ENCODE results near the gene TACC3.

TACC3 gene

DNA sequence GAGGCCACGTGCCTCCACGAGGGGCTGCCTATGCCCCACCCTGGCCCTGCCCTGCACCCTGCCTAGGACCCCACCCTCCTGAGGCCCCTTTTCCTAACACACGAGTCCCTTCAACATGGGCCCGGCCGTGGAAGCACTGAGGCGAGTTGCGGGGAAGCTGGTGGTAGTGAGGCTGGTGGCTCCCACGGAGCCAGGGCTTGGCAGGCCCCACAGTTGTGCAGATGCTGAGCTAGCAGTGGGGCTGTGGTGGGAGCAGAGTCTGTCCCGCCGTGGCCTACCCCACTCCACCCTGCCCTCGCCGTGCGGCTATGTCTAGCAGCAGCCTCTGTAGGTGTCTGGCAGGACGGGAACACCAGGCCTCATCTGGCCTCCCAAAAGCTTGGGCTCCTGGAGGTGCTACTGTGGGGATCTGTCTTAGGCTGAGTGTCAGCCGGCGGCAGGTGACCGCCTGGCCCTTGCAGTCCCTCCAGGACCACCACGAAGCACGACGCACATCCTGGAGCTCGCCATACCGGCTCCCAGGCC lies 18.8 kb downstream of the TACC3 start:
- H3K4me1 ChIP-seq (ENCODE audit: control insufficient read depth, insufficient read depth, low read length) = no peaks in the 10 kb centered on the region
- H3K9me3 ChIP-seq (ENCODE audit: control insufficient read depth, insufficient read depth, low read depth, low read length) = peaks cover 17% of the 10 kb centered on the region
- H3K27me3 ChIP-seq (ENCODE audit: control insufficient read depth, insufficient read depth, low read length) = no peaks in the 10 kb centered on the region
- no peak overlapping the region for H3K27ac ChIP-seq (ENCODE audit: low read depth, low read length)
- H3K36me3 ChIP-seq (ENCODE audit: control insufficient read depth, insufficient read depth, low read length) = peaks cover 97% of the 10 kb centered on the region
- no peak overlapping the region for H3K4me3 ChIP-seq (ENCODE audit: low read depth, low read length)
- no peak overlapping the region for H3K9ac ChIP-seq (ENCODE audit: low read length)

DNA sequence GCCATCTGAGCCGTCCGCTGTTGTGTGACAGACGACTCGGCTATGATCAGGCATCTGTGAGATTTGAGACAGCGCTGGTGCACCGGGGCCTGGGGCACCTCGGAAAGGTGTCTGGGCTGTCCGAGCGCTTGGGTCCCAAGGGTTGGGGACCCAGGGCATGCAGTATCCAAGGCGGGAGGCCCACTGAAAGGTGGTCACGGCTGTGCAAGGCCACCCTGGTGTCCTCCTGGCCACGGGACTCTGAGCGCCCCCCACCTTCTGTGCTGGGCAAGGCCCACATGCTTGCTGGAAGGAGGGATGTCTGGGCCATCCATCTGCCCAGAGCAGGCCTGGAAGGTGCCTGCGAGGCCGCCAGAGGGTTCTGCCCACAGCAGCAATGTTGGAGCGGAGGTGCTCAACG lies 19.9 kb downstream of the TACC3 start:
- no peaks in the 10 kb centered on the region for H3K27me3 ChIP-seq (ENCODE audit: control insufficient read depth, insufficient read depth, low read length)
- H3K9ac ChIP-seq (ENCODE audit: low read length) = no peak overlapping the region
- no peak overlapping the region for H3K27ac ChIP-seq (ENCODE audit: low read depth, low read length)
- H3K4me1 ChIP-seq (ENCODE audit: control insufficient read depth, insufficient read depth, low read length) = no peaks in the 10 kb centered on the region
- peaks cover 88% of the 10 kb centered on the region for H3K36me3 ChIP-seq (ENCODE audit: control insufficient read depth, insufficient read depth, low read length)
- no peak overlapping the region for H3K4me3 ChIP-seq (ENCODE audit: low read depth, low read length)
- H3K9me3 ChIP-seq (ENCODE audit: control insufficient read depth, insufficient read depth, low read depth, low read length) = peaks cover 17% of the 10 kb centered on the region

DNA sequence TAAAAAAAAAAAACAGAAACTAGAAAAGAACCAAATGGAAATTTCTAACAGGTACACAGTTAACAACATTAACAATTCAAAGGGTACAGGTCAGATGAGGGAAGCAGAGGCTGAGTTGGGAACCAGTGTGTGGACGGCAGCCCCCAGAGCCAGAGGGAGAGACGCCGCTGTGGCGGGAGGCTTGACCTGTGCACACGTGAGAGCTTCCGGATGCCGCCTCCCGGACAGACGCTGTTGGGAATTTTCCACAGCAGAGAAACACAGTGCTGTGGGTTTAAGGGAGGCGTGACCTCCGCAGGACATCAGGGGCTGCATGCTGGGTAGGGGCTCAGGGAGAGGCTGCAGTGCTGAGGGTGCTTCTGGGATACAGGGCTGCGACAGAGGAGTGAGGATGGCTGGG lies 22.2 kb downstream of the TACC3 start:
- Histone ChIP-seq H3K9me3 (ENCODE audit: control insufficient read depth, insufficient read depth, low read depth, low read length) (no peaks in the 10 kb centered on the region), H3K27me3 (ENCODE audit: control insufficient read depth, insufficient read depth, low read length) (0 out of 2 replicates have a peak, but pooled peaks cover 2% of the 10 kb centered on the region), H3K36me3 (ENCODE audit: control insufficient read depth, insufficient read depth, low read length) (peaks cover 65% of the 10 kb centered on the region), H3K27ac (ENCODE audit: low read depth, low read length) (no peak overlapping the region), H3K4me3 (ENCODE audit: low read depth, low read length) (no peak overlapping the region), H3K9ac (ENCODE audit: low read length) (no peak overlapping the region), H3K4me1 (ENCODE audit: control insufficient read depth, insufficient read depth, low read length) (0 out of 2 replicates have a peak, but pooled peaks cover 5% of the 10 kb centered on the region)

DNA sequence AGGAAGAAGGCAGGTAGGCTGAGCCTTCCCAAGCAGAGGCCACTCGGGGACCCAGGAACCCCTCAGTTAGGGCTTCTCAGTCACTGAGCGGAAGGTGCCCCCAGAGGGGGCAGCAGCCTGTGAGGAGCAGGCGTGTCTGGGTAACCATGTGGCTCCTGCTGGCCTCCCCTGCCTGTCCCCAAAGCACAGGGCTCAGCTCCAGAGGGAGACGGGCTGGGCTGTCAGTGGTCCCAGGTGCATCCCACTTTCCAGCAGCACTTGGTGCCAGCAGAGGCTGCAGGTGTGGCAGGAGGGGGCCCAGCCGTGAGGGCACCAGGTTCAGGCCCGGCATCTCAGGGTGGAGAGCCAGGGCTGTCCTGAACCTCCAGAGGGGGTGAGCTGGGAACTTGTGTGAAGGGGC lies 22.7 kb downstream of the TACC3 start:
- Histone ChIP-seq H3K9ac (ENCODE audit: low read length) (no peak overlapping the region), H3K36me3 (ENCODE audit: control insufficient read depth, insufficient read depth, low read length) (peaks cover 61% of the 10 kb centered on the region), H3K27me3 (ENCODE audit: control insufficient read depth, insufficient read depth, low read length) (0 out of 2 replicates have a peak, but pooled peaks cover 2% of the 10 kb centered on the region), H3K27ac (ENCODE audit: low read depth, low read length) (no peak overlapping the region), H3K4me1 (ENCODE audit: control insufficient read depth, insufficient read depth, low read length) (0 out of 2 replicates have a peak, but pooled peaks cover 5% of the 10 kb centered on the region), H3K9me3 (ENCODE audit: control insufficient read depth, insufficient read depth, low read depth, low read length) (no peaks in the 10 kb centered on the region), H3K4me3 (ENCODE audit: low read depth, low read length) (no peak overlapping the region)

DNA sequence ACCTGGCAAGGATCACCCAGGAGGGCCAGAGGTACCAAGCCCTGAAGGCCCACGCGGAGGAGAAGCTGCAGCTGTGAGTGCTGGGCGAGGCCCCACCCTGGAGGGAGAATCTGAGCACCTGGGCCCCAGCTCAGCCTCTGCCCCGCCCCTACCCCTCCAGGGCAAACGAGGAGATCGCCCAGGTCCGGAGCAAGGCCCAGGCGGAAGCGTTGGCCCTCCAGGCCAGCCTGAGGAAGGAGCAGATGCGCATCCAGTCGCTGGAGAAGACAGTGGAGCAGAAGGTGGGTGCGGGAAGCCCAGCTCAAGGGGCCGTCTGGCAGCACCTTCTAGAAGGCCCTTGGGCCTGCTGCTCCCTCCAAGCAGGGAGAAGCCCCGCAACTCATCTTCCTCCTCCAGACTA lies 23.2 kb downstream of the TACC3 start:
- Histone ChIP-seq H3K27me3 (ENCODE audit: control insufficient read depth, insufficient read depth, low read length) (0 out of 2 replicates have a peak, but pooled peaks cover 2% of the 10 kb centered on the region), H3K27ac (ENCODE audit: low read depth, low read length) (no peak overlapping the region), H3K4me3 (ENCODE audit: low read depth, low read length) (no peak overlapping the region), H3K4me1 (ENCODE audit: control insufficient read depth, insufficient read depth, low read length) (0 out of 2 replicates have a peak, but pooled peaks cover 6% of the 10 kb centered on the region), H3K36me3 (ENCODE audit: control insufficient read depth, insufficient read depth, low read length) (peaks cover 55% of the 10 kb centered on the region), H3K9me3 (ENCODE audit: control insufficient read depth, insufficient read depth, low read depth, low read length) (no peaks in the 10 kb centered on the region), H3K9ac (ENCODE audit: low read length) (no peak overlapping the region)

DNA sequence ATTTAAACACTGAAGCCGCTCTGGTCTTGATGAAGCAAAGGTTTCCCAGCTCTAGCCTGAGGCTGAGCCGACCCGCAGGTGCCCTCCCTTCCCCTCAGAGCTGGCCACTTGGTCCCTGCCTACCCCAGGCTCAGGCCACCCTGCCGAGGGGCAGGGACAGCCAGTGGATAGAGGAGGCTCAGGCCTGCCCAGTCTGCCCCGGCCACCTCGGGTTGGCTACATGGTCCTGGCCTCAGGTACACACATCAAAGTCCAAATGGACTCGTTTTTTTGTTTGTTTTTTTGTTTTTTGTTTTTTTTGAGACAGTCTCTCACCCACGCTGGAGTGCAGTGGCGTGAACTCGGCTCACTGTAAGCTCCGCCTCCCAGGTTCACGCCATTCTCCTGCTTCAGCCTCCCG lies 23.8 kb downstream of the TACC3 start:
- H3K9ac ChIP-seq (ENCODE audit: low read length) = no peak overlapping the region
- no peaks in the 10 kb centered on the region for H3K9me3 ChIP-seq (ENCODE audit: control insufficient read depth, insufficient read depth, low read depth, low read length)
- H3K36me3 ChIP-seq (ENCODE audit: control insufficient read depth, insufficient read depth, low read length) = peaks cover 49% of the 10 kb centered on the region
- H3K27me3 ChIP-seq (ENCODE audit: control insufficient read depth, insufficient read depth, low read length) = 0 out of 2 replicates have a peak, but pooled peaks cover 2% of the 10 kb centered on the region
- H3K27ac ChIP-seq (ENCODE audit: low read depth, low read length) = no peak overlapping the region
- H3K4me1 ChIP-seq (ENCODE audit: control insufficient read depth, insufficient read depth, low read length) = 0 out of 2 replicates have a peak, but pooled peaks cover 7% of the 10 kb centered on the region
- H3K4me3 ChIP-seq (ENCODE audit: low read depth, low read length) = no peak overlapping the region

DNA sequence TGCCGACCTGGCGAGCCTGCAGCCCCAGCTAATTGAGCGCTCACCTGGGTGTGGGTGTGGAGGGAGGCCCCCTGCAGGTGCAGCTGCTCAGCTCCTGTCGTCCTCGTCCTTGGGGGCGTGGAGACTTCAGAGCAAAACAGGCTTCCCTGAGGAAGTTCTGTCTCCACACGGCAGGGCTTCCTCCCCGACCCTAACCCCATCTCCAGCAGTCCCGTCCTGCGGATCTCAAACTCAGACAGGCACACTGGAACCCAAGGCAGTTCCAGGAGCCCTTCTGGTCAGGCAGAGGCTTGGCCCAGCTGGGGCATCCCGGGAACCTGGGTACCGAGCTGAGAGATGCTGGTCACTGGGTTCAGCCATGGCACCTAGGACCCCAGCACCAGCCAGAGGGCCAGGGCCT lies 24.4 kb downstream of the TACC3 start:
- Histone ChIP-seq H3K27ac (ENCODE audit: low read depth, low read length) (no peak overlapping the region), H3K4me3 (ENCODE audit: low read depth, low read length) (no peak overlapping the region), H3K36me3 (ENCODE audit: control insufficient read depth, insufficient read depth, low read length) (peaks cover 44% of the 10 kb centered on the region), H3K27me3 (ENCODE audit: control insufficient read depth, insufficient read depth, low read length) (0 out of 2 replicates have a peak, but pooled peaks cover 2% of the 10 kb centered on the region), H3K9me3 (ENCODE audit: control insufficient read depth, insufficient read depth, low read depth, low read length) (no peaks in the 10 kb centered on the region), H3K4me1 (ENCODE audit: control insufficient read depth, insufficient read depth, low read length) (0 out of 2 replicates have a peak, but pooled peaks cover 7% of the 10 kb centered on the region), H3K9ac (ENCODE audit: low read length) (no peak overlapping the region)

DNA sequence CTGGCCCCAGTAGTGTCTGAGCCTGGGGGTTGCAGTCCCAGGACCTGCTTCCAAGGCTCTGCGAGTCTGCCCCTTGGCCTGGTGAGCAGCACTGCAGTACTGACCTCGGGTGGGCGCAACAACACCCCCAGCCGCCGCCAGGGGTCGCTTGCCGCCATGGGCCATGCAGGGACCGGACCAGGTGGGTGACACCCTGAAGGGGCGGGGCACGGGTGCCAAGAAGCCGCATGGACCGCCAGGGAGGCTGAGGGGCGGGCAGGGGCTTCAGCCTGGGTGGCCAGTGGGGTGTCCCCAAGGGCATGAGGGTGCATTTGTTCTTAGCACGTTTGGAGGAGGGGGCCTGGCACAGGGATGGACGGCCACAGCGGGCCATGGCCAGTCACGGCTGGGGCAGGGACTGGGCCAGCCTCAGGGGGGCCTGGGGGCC lies 25.0 kb downstream of the TACC3 start:
- Histone ChIP-seq H3K27ac (ENCODE audit: low read depth, low read length) (no peak overlapping the region), H3K4me1 (ENCODE audit: control insufficient read depth, insufficient read depth, low read length) (0 out of 2 replicates have a peak, but pooled peaks cover 7% of the 10 kb centered on the region), H3K9ac (ENCODE audit: low read length) (no peak overlapping the region), H3K36me3 (ENCODE audit: control insufficient read depth, insufficient read depth, low read length) (peaks cover 38% of the 10 kb centered on the region), H3K27me3 (ENCODE audit: control insufficient read depth, insufficient read depth, low read length) (0 out of 2 replicates have a peak, but pooled peaks cover 2% of the 10 kb centered on the region), H3K9me3 (ENCODE audit: control insufficient read depth, insufficient read depth, low read depth, low read length) (no peaks in the 10 kb centered on the region), H3K4me3 (ENCODE audit: low read depth, low read length) (no peak overlapping the region)

DNA sequence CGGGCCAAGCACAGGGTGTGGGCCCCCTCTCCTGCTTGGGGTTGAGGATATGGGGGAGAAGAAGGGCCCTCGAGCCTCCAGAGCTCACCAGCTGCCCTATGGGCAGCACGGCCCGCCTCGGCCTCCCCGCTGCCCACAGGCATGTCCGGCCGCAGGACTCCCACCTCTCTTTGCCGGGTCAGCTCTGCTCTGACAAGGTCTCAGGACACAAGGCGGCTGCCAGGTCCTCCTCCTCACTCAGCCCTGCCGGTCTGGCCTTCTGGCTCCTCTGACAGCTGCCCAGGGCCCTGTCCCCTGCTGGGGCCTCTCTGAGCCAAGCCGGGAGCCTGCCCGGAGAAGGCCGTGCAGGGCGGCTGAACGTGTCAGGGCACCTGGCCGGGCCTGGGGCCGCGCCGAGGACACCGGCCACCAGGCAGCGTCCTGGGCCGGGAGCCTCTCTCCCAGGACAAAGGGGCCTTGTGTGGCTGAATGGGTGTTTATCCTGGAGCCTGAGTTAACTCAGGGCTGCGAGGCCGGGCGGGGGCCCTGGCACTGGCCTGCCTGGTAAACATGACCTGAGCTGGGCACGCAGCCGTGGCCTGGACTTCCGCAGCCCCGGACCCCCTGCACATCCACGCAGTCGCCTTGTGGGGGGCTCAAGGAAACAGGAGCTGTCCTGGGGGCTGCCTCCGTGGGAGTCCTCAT lies 25.7 kb downstream of the TACC3 start:
- Histone ChIP-seq H3K27ac (ENCODE audit: low read depth, low read length) (no peak overlapping the region), H3K27me3 (ENCODE audit: control insufficient read depth, insufficient read depth, low read length) (0 out of 2 replicates have a peak, but pooled peaks cover 2% of the 10 kb centered on the region), H3K9me3 (ENCODE audit: control insufficient read depth, insufficient read depth, low read depth, low read length) (no peaks in the 10 kb centered on the region), H3K36me3 (ENCODE audit: control insufficient read depth, insufficient read depth, low read length) (peaks cover 30% of the 10 kb centered on the region), H3K4me1 (ENCODE audit: control insufficient read depth, insufficient read depth, low read length) (peaks cover 13% of the 10 kb centered on the region), H3K4me3 (ENCODE audit: low read depth, low read length) (no peak overlapping the region), H3K9ac (ENCODE audit: low read length) (no peak overlapping the region)

DNA sequence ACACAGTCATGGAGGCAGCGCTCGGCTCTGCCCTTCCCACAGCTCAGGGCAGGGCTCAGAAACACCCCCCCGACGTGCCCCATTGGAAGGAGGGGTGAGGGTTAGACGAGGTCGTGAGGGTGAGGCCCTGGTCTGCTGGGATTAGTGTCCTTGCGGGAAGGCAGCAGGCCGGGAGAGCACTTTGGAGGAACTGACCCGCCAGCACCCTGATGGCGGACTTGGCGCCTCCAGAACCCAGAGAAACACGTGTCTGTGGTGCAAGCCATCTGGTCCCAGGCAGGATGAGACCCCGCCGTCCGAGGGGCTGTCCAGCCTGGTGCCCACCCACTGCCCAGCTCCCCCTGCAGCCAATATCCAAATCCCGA lies 26.3 kb downstream of the TACC3 start:
- peaks cover 25% of the 10 kb centered on the region for H3K36me3 ChIP-seq (ENCODE audit: control insufficient read depth, insufficient read depth, low read length)
- H3K4me1 ChIP-seq (ENCODE audit: control insufficient read depth, insufficient read depth, low read length) = peaks cover 19% of the 10 kb centered on the region
- no peak overlapping the region for H3K4me3 ChIP-seq (ENCODE audit: low read depth, low read length)
- no peak overlapping the region for H3K9ac ChIP-seq (ENCODE audit: low read length)
- H3K9me3 ChIP-seq (ENCODE audit: control insufficient read depth, insufficient read depth, low read depth, low read length) = no peaks in the 10 kb centered on the region
- H3K27ac ChIP-seq (ENCODE audit: low read depth, low read length) = no peak overlapping the region
- 0 out of 2 replicates have a peak, but pooled peaks cover 2% of the 10 kb centered on the region for H3K27me3 ChIP-seq (ENCODE audit: control insufficient read depth, insufficient read depth, low read length)

DNA sequence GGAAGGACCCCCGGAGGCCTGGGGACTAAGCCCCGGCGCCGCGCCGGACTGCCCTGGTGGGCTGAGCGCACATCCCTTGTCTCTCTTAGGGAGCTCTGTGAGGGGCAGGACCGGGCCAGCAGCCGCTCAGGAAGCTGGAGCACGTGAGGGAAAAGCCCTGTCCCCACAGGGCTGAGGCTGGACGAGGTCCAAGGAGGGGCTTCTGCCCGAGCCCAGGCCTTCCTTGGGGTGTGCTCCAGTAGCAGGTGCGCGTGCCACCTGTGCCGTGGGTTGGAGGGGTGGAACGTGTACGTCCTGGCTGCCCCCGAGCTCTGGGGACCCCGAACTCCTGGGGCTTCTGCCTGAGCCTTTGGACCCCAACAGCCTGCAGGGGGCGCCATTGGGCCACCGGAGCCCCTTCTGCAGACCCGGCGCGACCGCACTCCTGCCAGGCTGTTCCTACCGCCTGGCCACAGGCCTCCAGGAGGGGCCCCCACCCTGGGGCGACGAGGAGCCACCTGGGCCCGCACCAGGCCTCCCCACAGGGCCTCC lies 27.2 kb downstream of the TACC3 start:
- H3K36me3 ChIP-seq (ENCODE audit: control insufficient read depth, insufficient read depth, low read length) = peaks cover 18% of the 10 kb centered on the region
- H3K27me3 ChIP-seq (ENCODE audit: control insufficient read depth, insufficient read depth, low read length) = 0 out of 2 replicates have a peak, but pooled peaks cover 2% of the 10 kb centered on the region
- H3K27ac ChIP-seq (ENCODE audit: low read depth, low read length) = no peak overlapping the region
- no peak overlapping the region for H3K9ac ChIP-seq (ENCODE audit: low read length)
- H3K4me1 ChIP-seq (ENCODE audit: control insufficient read depth, insufficient read depth, low read length) = peaks cover 22% of the 10 kb centered on the region
- peak overlapping the region; percentile 47; the same call in 1 of the 2 replicates for H3K4me3 ChIP-seq (ENCODE audit: low read depth, low read length)
- no peaks in the 10 kb centered on the region for H3K9me3 ChIP-seq (ENCODE audit: control insufficient read depth, insufficient read depth, low read depth, low read length)
